Spinal cord (tissue), 10 donors: Measurements from ENCODE around the gene ORC1. TPM values are rescaled to one million over a fixed set of nuclear protein-coding genes. Genes with fewer than 3 reads are reported as not detected.

ENCODE experiments used
- DNase-seq, 6 donors: peaks; one replicate each; pipeline versions ENCODE4 v3.0.0 to v3.0.0-alpha.2; 2013 to 2015; ENCODE audit warnings: low spot score in 6 of 6, low read depth in 4 of 6
- H3K27ac ChIP-seq: one replicate; pipeline ENCODE4 v1.5.1; 2013; ENCODE audit warnings: low read depth, low read length, control low read depth
- H3K27me3 ChIP-seq: one replicate; pipeline ENCODE4 v1.6.1; 2013; ENCODE audit warnings: low read length; ENCODE audit not compliant: control insufficient read depth, insufficient read depth
- H3K36me3 ChIP-seq: one replicate; pipeline ENCODE4 v1.6.1; 2013; ENCODE audit warnings: low read length; ENCODE audit not compliant: control insufficient read depth, insufficient read depth
- H3K4me1 ChIP-seq: one replicate; pipeline ENCODE4 v1.6.1; 2013; ENCODE audit warnings: low read length; ENCODE audit not compliant: control insufficient read depth, insufficient read depth
- H3K4me3 ChIP-seq: one replicate; pipeline ENCODE4 v1.5.1; 2013; ENCODE audit warnings: low read depth, low read length, control low read depth
- H3K9me3 ChIP-seq: one replicate; pipeline ENCODE4 v1.6.1; 2013; ENCODE audit warnings: low read length; ENCODE audit not compliant: control insufficient read depth, insufficient read depth
- WGBS: methylation state at CpG from one replicate; pipeline ENCODE4 v1.1.5; 2013; ENCODE audit warnings: missing lambda C conversion rate; ENCODE audit not compliant: insufficient coverage; 5-methylcytosine and 5-hydroxymethylcytosine counted together
- long read RNA-seq, 4 donors: transcript quantifications; one replicate each; lab custom pipeline, GENCODE V29; 2026
- polyA plus RNA-seq, 2 donors: library from polyadenylated mRNA; unstranded; fragments of 120-200 nt; gene quantifications; one replicate each; pipeline ENCODE4 v1.2.1, GENCODE V29; 2013; ENCODE audit not compliant: insufficient read length in 2 of 2
- total RNA-seq, 2 donors: library from RNA; depleted of rRNA in 1 of 2; stranded (reverse); fragments of 120-200 nt in 1 of 2; fragments of >200 nt in 1 of 2; gene quantifications; one replicate each; pipeline versions ENCODE4 v1.2.3 to v1.2.4, GENCODE V29; 2013 to 2014
- donor health status: healthy.

ORC1 gene
- total RNA-seq, result 1 to 10 TPM; 2.5 to 3.2 TPM
- polyA plus RNA-seq, result 1 to 10 TPM; 2.5 to 2.7 TPM
- long read RNA-seq, donor 1, partial matches to known transcripts, result 0 of 1 reads
- long read RNA-seq, donor 1, other reads (novel, unspliced or antisense), result 0 of 1 reads
- long read RNA-seq, donor 2, partial matches to known transcripts, result 23 of 23 reads
- long read RNA-seq, donor 2, other reads (novel, unspliced or antisense), result 0 of 23 reads
- long read RNA-seq, donor 3, result 0 reads
- long read RNA-seq, donor 4, partial matches to known transcripts, result 0 of 1 reads
- long read RNA-seq, donor 4, other reads (novel, unspliced or antisense), result 0 of 1 reads

- Histone ChIP-seq H3K27me3 (no peaks in the 10 kb centered on the region), H3K4me3 (peak within 1 kb of the TSS; percentile 94), H3K36me3 (peaks cover 25% of the 10 kb centered on the region), H3K9me3 (no peaks in the 10 kb centered on the region), H3K27ac (peak within 1 kb of the TSS; percentile 94), H3K4me1 (peaks cover 11% of the 10 kb centered on the region)
- WGBS, result 0% methylated on average over 51 of the region's 57 CpGs
- DNase-seq, result peak; percentile 94 to 99 (median 98)
Observed at GRCh38 chr1:52404116-52404974, at the start of gene ORC1, which contains the start of gene PRPF38A. Gene ORC1 (minus strand): TSS chr1:52404423. CDS start chr1:52402223, 2,200 bp downstream. Gene PRPF38A (plus strand): TSS chr1:52404602. CDS start chr1:52404750, 148 bp downstream.

GRCh38 chr1:52444463-52444862 lies 40.2 kb upstream of the ORC1 start:
- H3K27ac ChIP-seq, result no peak overlapping the region
- H3K27me3 ChIP-seq, result no peaks in the 10 kb centered on the region
- no peak overlapping the region for H3K4me3 ChIP-seq
- DNase-seq, result no peak
- H3K4me1 ChIP-seq, result no peaks in the 10 kb centered on the region
- H3K36me3 ChIP-seq, result peaks cover 27% of the 10 kb centered on the region
- no peaks in the 10 kb centered on the region for H3K9me3 ChIP-seq
- no CpG with 5 or more reads among the region's 2 CpGs for WGBS

- no CpG with 5 or more reads among the region's 4 CpGs for WGBS
- no peaks in the 10 kb centered on the region for H3K9me3 ChIP-seq
- no peak overlapping the region for H3K4me3 ChIP-seq
- DNase-seq, result no peak
- H3K27me3 ChIP-seq, result no peaks in the 10 kb centered on the region
- H3K36me3 ChIP-seq, result peaks cover 30% of the 10 kb centered on the region
- no peaks in the 10 kb centered on the region for H3K4me1 ChIP-seq
- no peak overlapping the region for H3K27ac ChIP-seq
Observed at GRCh38 chr1:52439976-52440375, 35.8 kb upstream of the ORC1 start.

GRCh38 chr1:52436817-52437216 lies 32.6 kb upstream of the ORC1 start:
- DNase-seq, result no peak
- H3K36me3 ChIP-seq, result peaks cover 27% of the 10 kb centered on the region
- H3K4me1 ChIP-seq, result no peaks in the 10 kb centered on the region
- WGBS, result 100% methylated on average over 4 of the region's 7 CpGs
- H3K9me3 ChIP-seq, result no peaks in the 10 kb centered on the region
- no peaks in the 10 kb centered on the region for H3K27me3 ChIP-seq
- H3K4me3 ChIP-seq, result no peak overlapping the region
- no peak overlapping the region for H3K27ac ChIP-seq

GRCh38 chr1:52435650-52436049 lies 31.4 kb upstream of the ORC1 start:
- WGBS, result no CpG with 5 or more reads among the region's 1 CpG
- Histone ChIP-seq H3K36me3 (peaks cover 28% of the 10 kb centered on the region), H3K9me3 (no peaks in the 10 kb centered on the region)

GRCh38 chr1:52435211-52435610 lies 31.0 kb upstream of the ORC1 start:
- H3K27me3 ChIP-seq, result no peaks in the 10 kb centered on the region
- no peak overlapping the region for H3K27ac ChIP-seq
- no peak overlapping the region for H3K4me3 ChIP-seq
- no CpG with 5 or more reads among the region's 1 CpG for WGBS
- H3K36me3 ChIP-seq, result peaks cover 31% of the 10 kb centered on the region
- no peaks in the 10 kb centered on the region for H3K9me3 ChIP-seq
- H3K4me1 ChIP-seq, result no peaks in the 10 kb centered on the region
- no peak for DNase-seq

More at GRCh38 chr1:52435650-52436049, 31.4 kb upstream of the ORC1 start:
- DNase-seq, result no peak
- no peaks in the 10 kb centered on the region for H3K27me3 ChIP-seq
- H3K4me1 ChIP-seq, result no peaks in the 10 kb centered on the region
- no peak overlapping the region for H3K27ac ChIP-seq
- no peak overlapping the region for H3K4me3 ChIP-seq

GRCh38 chr1:52432807-52433206 lies 28.6 kb upstream of the ORC1 start:
- no peaks in the 10 kb centered on the region for H3K4me1 ChIP-seq
- H3K36me3 ChIP-seq, result peaks cover 33% of the 10 kb centered on the region
- no peaks in the 10 kb centered on the region for H3K27me3 ChIP-seq
- H3K27ac ChIP-seq, result no peak overlapping the region
- no peaks in the 10 kb centered on the region for H3K9me3 ChIP-seq
- DNase-seq, result no peak
- no peak overlapping the region for H3K4me3 ChIP-seq
- 100% methylated on average over 6 of the region's 8 CpGs for WGBS

- Histone ChIP-seq H3K27me3 (no peaks in the 10 kb centered on the region), H3K27ac (no peak overlapping the region), H3K4me1 (no peaks in the 10 kb centered on the region), H3K9me3 (no peaks in the 10 kb centered on the region), H3K4me3 (no peak overlapping the region), H3K36me3 (peaks cover 24% of the 10 kb centered on the region)
- DNase-seq, result no peak
- 100% methylated on average over 1 of the region's 1 CpG for WGBS
Observed at GRCh38 chr1:52427152-52427551, 22.9 kb upstream of the ORC1 start.

GRCh38 chr1:52426371-52426770 lies 22.1 kb upstream of the ORC1 start:
- WGBS, result no CpG with 5 or more reads among the region's 3 CpGs
- no peaks in the 10 kb centered on the region for H3K9me3 ChIP-seq
- H3K27ac ChIP-seq, result no peak overlapping the region
- H3K27me3 ChIP-seq, result no peaks in the 10 kb centered on the region
- no peak overlapping the region for H3K4me3 ChIP-seq
- peak in 2 of 6 donors; percentile 20 to 76 for DNase-seq
- peaks cover 24% of the 10 kb centered on the region for H3K36me3 ChIP-seq
- no peaks in the 10 kb centered on the region for H3K4me1 ChIP-seq
